GM18499 (cell line): ENCODE measurements around the gene ZMYND12.
A peak's percentile ranks its signal among the peaks of the same experiment; 100 is the strongest.
"Not testable (repeated sequence)": the region's sequence is repeated elsewhere in the genome, so short reads cannot be mapped to it uniquely, and the experiment has no call there.

Experiments used
- ATAC-seq: cut with Tn5 transposase; IDR thresholded peaks from one replicate; pipeline ENCODE4 v1.9.1; 2021; ENCODE audit warnings: moderate number of reproducible peaks; ENCODE audit not compliant: insufficient read depth, unreplicated experiment

Gene ZMYND12, protein sequence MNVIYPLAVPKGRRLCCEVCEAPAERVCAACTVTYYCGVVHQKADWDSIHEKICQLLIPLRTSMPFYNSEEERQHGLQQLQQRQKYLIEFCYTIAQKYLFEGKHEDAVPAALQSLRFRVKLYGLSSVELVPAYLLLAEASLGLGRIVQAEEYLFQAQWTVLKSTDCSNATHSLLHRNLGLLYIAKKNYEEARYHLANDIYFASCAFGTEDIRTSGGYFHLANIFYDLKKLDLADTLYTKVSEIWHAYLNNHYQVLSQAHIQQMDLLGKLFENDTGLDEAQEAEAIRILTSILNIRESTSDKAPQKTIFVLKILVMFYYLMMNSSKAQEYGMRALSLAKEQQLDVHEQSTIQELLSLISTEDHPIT

GRCh38 chr1:42456010-42456753 is at the start of gene ZMYND12, which contains the start of gene PPCS:
Gene ZMYND12, minus strand, starts transcription at chr1:42456022. Its CDS starts 25 bp downstream, at chr1:42455997.
Gene PPCS, plus strand, starts transcription at chr1:42456543. Its CDS starts 23 bp downstream, at chr1:42456566.
- ATAC-seq = peak; percentile 44

GRCh38 chr1:42504535-42505128 is 48.8 kb upstream of the ZMYND12 start:
- ATAC-seq = no peak

DNA sequence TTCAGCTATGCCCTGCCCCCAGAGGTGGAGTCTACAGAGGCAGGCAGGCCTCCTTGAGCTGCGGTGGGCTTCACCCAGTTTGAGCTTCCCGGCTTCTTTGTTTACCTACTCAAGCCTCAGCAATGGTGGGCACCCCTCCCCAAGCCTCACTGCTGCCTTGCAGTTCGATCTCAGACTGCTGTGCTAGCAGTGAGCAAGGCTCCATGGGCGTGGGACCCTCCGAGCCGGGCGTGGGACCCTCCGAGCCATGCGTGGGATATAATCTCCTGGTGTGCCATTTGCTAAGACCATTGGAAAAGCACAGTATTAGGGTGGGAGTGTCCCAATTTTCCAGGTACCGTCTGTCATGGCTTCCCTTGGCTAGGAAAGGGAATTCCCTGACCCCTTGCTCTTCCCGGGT is 46.2 kb upstream of the ZMYND12 start:
- ATAC-seq = not testable (repeated sequence)

GRCh38 chr1:42490237-42490636 is 34.4 kb upstream of the ZMYND12 start:
- ATAC-seq = no peak

GRCh38 chr1:42484382-42484781 is 28.6 kb upstream of the ZMYND12 start:
- ATAC-seq = no peak

DNA sequence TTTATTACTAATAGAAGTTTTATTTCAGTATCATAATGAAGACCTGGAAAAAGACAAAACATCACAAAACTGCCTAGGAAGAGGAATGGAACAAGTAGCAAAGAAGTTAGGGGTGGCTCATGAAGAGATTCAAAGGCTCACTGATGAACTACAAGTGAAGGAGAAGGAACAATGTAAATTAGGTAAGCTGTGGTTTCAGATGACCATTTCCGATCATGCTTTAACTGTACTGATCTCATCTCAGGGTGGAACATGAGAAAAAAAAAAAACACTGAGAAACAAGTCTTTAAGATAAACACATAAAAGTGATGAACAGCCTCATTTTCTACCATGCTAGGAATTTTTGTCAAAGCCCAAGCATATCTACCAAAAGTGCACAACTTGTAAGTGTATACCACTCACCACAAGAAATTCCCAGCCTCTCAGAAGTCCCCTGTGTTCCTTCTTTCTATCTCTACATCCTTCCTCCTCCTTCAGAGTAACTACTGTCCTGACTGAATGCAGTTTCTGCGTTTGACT is 26.9 kb upstream of the ZMYND12 start:
- no peak for ATAC-seq

DNA sequence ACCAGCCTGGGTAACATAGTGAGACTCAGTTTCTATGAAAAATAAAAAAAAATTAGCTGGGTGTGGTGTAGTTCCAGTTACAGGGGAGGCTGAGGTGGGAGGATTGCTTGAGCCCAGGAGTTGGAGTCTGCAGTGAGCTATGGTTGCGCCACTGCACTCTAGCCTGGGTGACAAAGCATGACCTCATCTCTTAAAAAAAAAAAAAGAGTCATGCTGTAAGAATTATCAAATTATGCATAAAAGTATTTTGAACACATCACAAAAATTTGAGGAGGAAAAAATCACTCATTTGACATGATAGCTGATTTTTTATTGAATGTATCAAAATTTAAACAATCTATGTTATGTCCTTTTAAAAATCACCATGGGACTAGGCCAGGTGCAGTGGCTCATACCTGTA is 25.1 kb upstream of the ZMYND12 start:
- no peak for ATAC-seq

DNA sequence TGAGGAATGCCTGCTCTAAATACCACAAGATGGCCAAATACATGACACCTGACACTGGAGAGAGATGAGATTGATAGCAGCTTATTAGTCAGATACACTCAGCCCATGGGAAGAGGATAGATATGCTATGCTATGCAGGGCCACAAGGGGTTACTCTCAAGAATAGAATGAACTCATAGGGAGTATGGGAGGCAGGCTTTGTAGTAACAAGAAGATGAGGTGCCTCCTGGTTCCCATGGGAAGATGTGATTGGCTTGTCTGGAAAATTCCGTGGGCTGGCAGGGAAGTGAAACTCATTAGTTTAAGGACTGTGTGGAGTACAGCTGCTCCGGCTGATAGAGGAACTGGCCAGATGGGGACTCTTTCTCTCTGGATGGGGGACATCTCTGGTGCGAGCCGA is 23.8 kb upstream of the ZMYND12 start:
- ATAC-seq = no peak

GRCh38 chr1:42477775-42478174 is 22.0 kb upstream of the ZMYND12 start:
- ATAC-seq = no peak

- not testable (repeated sequence) for ATAC-seq
Observed at GRCh38 chr1:42477354-42477753, 21.5 kb upstream of the ZMYND12 start.

DNA sequence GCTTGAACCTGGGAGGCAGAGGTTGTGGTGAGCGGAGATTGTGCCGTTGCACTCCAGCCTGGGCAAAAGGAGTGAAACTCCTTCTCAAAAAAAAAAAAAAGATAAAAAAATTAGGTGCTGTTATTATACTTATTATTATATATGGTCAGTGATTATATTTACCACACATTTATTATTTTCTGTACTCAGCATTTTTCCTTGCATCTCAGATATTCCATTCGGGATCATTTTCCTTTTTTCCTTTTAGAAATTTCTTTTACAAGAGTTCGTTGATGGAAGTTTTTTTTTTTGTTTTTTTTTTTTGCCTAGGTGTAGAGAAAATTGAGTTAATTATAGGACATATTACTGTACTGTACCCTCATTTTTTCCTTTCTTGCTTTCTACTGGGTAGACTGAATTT is 20.8 kb upstream of the ZMYND12 start:
- ATAC-seq = no peak

GRCh38 chr1:42469727-42470126 is 13.9 kb upstream of the ZMYND12 start:
- no peak for ATAC-seq

GRCh38 chr1:42466030-42466429 is 10.2 kb upstream of the ZMYND12 start:
- no peak for ATAC-seq

DNA sequence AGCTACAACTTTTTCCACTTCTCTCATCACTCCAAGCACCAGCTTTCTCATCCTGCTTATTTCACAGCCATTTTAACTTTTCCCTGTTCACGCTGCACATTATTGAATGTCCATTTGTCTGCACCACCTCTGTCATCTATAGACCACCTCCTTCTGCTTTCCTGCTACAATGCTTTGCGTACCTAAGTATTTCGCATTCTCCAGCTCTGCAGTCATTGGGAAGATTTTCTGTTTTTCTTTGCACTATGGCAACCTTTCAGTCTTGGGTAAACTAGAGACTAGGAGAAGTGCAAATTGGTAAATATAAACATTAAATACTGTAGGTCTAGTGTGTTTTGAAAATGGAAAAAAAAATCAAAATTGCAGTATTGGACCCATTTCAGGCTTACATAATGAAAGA is 8.1 kb upstream of the ZMYND12 start:
- no peak for ATAC-seq

DNA sequence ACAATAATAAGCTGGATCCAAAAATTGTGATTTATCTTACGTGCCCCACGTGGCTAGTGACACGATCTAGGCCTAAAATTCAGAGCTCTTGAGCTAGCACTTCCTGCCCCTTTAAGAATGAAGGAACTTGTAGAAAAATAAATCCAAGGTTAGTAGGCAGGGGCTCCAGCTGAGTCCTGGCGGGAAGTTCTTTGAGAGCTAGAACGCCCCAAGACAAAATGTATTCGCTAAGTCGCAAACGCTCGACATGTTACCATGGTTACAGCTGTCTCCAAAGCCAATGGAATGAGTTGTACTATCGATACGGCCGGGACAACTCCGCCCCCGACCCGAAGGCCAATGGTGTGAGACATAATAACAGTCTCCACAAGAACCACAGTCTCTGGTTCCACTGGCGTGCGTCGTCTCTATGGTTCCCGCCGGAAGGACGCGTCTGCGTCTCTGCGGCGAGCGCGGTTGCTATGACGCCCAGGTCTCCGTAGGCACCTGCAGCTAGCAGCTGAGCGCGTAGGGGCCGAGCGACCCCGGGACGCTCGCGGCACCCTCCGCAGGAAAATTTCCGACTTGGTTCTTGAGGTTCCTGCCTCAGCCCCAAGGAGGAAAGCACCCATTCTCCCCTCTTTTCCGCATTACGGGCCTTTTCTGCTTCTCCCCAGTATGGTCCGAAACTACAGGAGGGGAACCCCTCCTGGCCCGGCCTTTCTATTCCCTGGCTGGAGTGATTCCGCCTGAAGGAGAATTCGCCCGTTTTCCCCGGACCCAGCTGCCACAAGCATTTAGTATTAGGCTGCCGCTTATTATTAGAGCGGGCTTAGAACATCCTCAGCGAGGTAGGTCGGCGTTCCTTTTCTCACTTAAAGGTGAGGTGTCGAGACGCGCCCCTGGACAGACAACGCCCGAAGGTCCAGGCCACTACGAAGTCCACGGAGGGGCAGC is 7.3 kb upstream of the ZMYND12 start, which contains the start of gene CCDC30:
CCDC30 (plus strand) TSS at position 459 of the 936 bp plus-strand sequence. CDS start 17,266 bp downstream, outside the sequence.
- peak; percentile 91 for ATAC-seq

- no peak for ATAC-seq
Observed at GRCh38 chr1:42461196-42461595, 5.4 kb upstream of the ZMYND12 start.

- ATAC-seq = peak; percentile 28
Observed at GRCh38 chr1:42456754-42457089, 900 bp upstream of the ZMYND12 start.

DNA sequence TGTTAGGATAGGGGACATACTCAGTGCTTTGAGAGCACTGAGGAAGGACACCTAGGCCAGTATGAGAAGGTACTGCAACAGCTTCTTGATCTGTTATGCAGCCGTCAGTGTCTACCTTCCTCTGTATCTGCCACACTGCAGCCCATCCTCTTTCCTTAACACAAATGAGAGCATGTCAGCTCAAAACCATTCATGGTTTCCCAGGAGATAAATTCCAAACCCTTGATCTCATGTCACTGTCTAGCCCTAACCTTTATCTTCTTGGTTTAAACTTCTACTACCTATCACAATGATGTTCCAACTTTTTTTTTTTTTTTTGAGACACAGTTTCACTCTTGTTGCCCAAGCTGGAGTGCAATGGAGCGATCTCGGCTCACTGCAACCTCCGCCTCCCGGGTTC is 1.4 kb downstream of the ZMYND12 start:
- ATAC-seq = no peak

DNA sequence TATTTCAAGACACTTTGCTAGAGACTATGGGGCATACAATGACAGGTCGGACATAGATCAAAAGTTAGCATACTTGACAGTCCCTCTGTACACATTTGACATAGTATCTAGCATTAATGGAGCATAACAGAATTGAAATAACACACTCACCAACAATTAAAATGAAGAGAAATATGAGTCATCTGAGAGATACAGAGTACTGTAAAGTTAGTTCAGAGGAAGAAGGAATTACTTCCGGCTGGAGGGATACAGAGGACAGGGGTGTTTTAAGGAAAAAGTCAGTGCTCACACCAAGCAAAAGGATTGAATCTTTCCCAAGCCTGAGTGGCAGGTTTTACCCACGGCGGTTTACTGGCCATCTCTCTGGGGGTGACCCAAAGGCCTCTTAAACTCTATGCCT is 2.4 kb downstream of the ZMYND12 start:
- ATAC-seq = no peak

DNA sequence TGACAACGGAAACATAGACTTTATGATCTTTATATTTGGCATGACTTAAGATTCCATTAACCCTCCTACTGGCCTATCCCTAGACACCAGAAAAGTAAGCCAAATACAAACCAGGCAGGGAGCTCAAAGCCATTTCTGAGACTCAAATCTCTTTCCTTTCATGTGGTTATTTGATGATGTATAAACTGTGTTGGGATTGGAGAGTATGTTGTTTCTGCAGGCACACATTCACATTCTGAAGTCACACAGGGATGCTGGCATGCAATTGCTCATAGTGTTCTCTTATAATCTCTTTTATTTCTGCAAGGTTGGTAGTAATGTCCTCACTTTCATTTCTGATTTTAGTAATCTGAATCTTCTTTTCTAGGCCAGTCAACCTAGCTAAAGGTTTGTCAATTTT is 5.8 kb downstream of the ZMYND12 start:
- no peak for ATAC-seq
